ENCODE results near the gene TRAPPC5.

TRAPPC5 gene

DNA sequence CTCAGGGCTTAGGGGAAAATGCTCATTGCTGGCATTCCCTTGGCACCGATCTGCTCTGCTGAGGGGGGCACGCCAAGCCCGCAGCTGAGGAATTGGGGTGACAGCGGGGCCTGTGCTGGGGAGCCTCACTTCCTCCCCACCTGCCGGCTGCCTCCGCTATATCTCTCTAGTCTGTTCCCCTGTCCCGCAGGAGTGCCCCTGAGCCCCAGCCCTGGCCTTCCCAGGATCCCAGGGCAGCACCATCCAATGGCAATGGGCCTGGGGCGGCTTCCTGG, 34.3 kb upstream of the TRAPPC5 start:
- no peak for DNase-seq

DNA sequence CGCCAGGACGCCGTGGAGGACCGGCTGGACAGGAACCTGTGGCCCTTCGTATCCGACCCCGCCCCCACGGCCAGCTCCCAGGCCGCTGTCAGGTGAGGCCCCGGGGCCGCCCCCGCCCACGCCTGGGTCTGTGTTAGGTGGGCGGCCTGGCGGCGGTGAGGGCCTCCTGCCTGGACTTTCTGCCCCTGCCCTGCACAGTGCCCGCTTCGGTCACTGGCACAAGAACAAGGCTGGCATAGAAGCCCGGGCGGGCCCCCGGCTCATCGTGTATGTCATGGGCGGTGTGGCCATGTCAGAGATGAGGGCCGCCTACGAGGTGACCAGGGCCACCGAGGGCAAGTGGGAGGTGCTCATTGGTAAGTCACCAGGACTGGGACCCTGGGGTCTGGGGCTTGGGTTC, 33.5 kb upstream of the TRAPPC5 start:
- no peak for DNase-seq

DNA sequence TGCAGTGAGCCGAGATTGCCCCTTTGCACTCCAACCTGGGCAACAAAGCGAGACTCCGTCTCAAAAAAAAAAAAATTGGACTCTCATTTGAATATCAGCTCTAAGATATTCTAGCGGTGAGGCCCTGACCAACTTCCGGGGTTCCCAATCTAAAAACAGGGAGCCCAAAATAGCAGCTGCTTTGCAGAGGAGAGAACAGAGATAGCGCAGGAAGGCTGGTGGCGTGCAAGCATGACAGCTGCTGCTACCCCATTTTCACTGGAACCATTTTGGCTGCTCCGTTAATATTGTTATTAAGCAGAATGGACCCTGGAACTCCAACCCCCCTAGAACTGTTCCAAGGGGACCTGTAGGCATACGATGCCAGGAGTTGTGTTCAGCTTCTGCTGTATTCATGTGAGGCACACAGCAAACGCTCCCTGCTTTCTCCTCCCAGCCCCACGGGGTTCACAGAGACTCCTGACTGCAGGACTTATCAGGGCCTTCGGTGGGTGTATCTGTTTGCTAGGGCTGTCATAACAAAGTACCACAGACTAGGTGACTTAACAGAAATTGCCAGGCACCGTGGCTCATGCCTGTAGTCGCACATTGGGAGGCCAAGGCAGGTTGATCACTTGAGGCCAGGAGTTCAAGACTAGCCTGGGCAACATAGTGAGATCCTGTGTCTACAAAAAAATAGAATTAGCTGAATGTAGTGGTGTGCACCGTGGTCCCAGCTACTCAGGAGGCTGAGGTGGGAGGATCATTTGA, 32.2 kb upstream of the TRAPPC5 start:
- DNase-seq = no peak

GRCh38 chr19:7650148-7650547, 30.5 kb upstream of the TRAPPC5 start:
- no peak for DNase-seq

DNA sequence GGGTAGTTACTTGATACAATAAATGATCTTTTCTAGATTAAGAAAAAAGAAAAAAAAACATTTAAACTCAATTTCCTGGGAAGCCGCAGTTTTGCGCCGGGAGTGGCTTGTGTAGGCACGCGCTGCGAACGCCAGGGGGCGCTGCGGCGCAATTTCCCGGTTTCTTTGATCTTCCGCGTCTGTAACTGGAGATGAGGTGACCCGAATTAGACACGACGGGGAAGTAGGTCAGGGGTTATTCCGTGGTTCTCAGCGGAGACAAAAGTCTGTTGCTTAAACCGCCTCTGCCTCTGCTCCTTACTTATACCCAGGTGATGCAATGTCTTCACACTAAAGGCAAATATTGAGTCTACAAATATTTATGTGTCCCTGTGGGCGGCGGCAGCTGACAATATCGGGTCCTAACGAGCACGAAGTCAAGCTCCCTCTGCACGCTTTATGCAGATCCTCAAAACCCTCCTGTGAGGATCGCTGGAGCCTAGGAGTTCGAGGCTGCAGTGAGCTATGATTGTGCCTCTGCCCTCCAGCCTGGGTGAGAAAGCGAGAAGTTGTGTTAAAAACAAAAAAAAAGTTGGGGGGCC, 28.5 kb upstream of the TRAPPC5 start:
- peak; percentile 57 for DNase-seq

- no peak for DNase-seq
Measured at GRCh38 chr19:7654401-7654800, 26.2 kb upstream of the TRAPPC5 start.

- no peak for DNase-seq
Measured at GRCh38 chr19:7655581-7655980, 25.1 kb upstream of the TRAPPC5 start.

DNA sequence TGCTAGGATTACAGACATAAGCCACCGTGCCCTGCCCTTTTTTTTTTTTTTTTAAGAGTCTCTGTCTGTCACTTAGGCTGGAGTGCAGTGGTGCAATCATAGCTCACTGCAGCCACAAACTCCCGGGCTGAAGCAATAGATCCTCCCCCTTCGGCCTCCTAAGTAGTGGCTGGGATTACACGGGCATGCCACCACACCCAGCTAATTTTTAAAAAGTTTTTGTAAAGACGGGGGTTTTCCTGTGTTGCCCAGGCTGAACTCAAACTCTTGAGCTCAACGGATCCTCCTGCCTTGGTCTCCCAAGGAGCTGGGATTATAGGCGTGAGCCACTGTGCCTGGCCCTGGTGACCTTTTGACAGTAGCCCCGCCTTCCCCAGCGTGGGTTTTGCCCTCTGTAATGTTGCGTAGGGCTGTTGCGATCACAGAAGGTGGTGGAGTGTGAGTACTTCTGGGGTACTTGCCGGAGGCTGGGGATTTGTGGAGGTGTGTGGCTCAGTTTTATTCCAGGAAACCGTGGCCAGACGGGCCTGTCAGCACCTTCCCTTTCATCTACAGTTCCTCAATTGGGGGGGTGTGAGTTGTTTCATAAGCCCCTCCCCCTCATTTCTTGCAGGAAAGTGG, 23.4 kb upstream of the TRAPPC5 start:
- DNase-seq = no peak

DNA sequence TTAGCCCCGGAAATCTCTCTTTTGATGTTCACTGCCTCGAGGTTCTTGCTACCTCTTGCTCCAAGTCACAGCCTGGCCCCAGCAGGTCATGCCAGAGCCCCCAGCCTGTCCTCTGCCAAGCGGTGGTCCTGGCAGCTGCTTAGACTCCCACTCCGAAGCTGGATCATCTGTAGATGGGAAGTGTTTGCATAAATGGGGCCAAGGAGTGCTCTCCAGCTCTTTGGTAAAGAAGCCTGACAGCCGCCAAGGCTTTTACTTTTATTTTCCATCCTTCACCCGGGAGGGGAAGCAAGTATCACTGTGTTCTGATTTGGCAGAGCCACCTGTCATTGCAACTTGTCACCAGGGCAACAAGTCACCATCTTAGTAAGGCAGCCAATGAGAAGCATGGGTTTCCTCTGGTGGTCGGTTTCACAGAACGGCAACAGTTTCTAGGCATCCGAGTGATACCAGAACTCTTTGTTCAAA, 22.4 kb upstream of the TRAPPC5 start:
- no peak for DNase-seq

DNA sequence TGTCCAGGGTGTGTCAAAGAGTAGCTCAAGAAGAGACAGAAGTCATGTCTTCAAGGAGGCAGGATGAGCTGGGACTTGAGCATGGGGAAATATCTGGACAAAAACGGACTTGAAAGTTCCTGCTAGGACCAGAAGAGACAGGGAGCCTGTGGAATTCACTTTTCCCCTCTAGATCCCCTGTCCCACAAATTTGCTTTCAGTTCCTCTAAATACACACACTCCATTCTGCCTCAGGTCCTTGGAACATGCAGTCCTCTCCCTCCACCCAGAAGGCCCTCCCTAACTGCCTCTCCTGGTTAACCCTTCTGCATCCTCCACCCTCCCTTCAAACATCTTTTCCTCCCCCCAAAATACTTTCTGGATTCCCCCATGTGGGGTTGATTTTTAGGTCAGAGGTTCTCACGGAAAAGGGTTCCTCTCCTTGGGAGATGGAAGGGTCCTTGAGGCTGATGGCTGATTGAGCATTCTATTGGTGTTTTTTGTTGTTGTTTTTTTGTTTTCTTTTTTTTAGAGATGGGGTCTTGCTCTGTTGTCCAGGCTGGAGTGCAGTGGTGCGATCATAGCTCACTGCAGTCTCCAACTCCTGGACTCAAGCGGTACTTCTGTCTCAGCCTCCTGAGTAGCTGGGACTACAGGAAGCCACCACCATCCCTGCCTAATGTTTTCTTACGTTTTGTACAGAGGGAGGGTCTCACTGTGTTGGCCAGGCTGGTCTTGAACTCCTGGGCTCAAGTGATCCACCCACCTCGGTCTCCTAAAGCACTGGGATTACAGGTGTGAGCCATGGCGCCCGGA, 18.7 kb upstream of the TRAPPC5 start:
- no peak for DNase-seq

GRCh38 chr19:7662657-7663056, 18.0 kb upstream of the TRAPPC5 start:
- DNase-seq = no peak

DNA sequence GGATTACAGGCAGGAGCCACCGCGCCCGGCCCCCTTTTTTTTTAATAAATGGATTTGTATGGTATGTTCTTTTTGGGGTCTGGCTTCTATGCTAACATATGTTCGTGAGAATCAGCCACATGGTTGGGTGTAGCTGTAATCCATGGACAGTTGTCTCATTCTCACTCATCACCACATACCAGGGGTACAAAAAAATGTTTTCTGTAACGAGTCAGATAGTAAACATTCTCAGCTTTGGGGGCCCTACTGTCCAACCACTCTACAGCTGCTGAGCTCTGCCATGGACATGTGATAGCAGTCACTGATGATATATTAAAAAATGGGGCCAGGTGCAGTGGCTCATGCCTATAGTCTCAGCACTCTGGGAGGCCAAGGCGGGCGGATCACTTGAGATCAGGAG, 16.9 kb upstream of the TRAPPC5 start:
- DNase-seq = no peak

DNA sequence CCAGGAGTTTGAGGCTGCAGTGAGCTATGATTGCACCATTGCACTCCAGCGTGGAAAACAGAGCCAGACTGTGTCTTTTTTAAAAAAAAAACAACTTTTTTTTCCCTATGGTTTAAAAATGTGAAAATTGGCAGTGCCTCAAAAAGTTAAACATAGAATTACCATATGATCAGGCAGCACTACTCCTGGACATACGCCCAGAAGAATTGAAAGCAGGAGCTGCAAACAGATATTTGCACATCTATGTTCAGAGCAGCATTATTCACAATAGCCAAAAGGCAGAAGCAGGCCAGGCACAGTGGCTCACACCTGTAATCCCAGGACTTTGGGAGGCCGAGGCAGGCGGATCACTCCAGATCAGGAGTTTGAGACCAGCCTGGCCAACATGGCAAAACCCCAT, 15.6 kb upstream of the TRAPPC5 start:
- DNase-seq = no peak

DNA sequence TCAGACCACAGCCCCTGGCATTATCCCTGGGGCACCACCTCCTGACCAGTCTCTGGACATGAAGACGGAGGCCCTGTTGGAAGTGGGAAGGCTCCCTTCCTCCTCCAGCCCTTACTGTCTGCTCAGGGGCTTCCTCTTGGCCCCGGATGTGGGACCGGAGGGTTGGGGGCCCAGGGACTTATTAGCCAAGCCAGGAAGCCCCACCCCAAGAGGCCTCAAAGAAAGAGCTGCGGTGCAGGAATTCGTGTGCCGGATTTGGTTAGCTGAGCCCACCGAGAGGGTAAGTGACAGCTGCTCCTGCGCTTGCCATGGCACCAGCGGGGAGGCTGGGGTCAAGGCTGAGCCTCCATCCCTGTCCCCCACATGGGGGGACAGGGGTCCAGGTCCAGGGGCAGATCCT, 11.8 kb upstream of the TRAPPC5 start, which contains the start of gene RETN:
TSS of gene RETN (plus strand) at position 208 of the 400 bp plus-strand sequence. CDS start 278 bp downstream, outside the sequence.
- DNase-seq = no peak

GRCh38 chr19:7669641-7670040, 11.0 kb upstream of the TRAPPC5 start:
- DNase-seq = no peak

GRCh38 chr19:7670150-7670783, 10.4 kb upstream of the TRAPPC5 start:
- no peak for DNase-seq

DNA sequence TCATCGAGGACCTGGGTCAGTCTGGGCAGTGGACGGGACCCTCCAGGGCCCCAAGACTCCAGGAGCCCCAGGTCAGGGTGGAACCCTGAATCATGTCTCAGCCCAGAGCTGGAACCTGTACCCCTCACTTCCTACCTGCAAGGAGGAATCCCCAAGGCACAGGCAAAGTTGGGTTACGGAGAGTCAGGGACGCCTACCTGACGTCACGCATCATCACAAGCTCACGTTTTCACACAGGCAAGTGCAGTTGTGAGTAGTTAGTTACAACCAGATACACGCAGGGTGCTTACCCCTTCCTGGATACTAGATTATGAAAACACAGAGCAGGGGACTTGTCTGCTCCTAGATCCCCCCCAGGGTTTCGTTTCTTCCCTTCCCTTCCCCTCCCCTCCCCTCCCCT, 9.8 kb upstream of the TRAPPC5 start:
- DNase-seq = no peak

GRCh38 chr19:7672522-7672921, 8.1 kb upstream of the TRAPPC5 start:
- DNase-seq = no peak

- DNase-seq = peak; percentile 26
Measured at GRCh38 chr19:7674010-7675005, 6.3 kb upstream of the TRAPPC5 start.

DNA sequence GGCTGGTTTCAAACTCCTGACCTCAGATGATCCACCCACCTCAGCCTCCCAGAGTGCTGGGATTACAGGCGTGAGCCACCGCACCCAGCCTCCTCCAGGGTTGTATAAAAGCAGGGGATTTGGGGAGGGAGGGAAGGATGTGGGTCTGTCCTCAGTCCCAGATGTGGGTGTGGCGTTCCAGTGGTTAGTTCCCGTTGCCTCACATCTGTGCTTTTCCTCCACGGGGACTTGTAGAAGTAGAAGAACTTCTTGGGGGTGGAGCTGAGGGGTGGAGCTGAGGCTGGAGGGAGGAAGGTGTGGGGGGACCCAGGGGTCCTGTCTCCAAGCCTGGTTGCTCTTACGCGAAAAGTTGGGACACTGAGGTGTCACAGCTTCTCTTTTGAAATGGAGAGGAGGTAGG, 4.3 kb upstream of the TRAPPC5 start:
- DNase-seq = no peak

DNA sequence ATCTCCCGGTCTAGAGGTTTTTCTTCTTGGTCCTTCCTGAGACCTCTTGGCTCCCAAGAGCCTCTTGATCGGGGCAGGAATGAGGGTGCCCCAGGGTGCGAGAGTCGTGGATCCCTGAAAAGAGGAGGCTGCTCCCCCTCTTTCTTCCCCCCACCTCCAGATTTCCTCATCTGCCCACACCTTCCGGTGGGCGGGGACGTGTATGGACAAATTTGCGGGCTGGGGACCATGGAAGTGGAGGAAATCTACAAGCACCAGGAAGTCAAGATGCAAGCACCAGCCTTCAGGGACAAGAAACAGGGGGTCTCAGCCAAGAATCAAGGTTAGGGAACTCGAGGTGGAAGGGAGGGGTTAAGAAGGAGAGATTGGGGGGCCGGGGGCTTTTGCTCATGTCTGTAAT, 3.8 kb upstream of the TRAPPC5 start, which contains the start of gene MCEMP1:
TSS of gene MCEMP1 (plus strand) at position 237 of the 400 bp plus-strand sequence. CDS start at position 268, 31 bp downstream.
- no peak for DNase-seq
